HK-2 (cell line): ENCODE results near the gene TDRD3.

Experiments
- DNase-seq: peaks from one replicate; pipeline ENCODE4 v3.0.0-alpha.2; 2018; ENCODE audit not compliant: unreplicated experiment

Gene TDRD3

DNA sequence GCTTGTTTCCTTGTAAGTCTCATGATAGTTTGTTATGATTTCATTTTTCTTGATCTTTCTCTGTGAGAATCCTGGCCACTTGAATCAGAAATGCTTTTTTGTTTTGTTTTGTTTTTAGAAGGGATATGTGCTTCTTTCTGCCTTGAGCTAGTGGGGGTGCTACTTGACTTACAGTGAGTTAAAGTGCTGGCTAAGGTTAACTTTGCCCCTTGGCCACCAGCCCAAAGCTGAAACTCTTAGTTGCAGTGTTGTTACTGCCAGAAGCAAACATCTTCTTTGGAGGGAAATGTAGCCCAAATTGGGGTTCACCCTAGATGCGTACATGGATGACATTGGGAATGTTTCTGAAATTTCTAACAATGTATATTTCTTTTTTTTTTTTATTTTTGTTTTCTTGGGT lies 57.4 kb downstream of the TDRD3 start:
- DNase-seq, result no peak

DNA sequence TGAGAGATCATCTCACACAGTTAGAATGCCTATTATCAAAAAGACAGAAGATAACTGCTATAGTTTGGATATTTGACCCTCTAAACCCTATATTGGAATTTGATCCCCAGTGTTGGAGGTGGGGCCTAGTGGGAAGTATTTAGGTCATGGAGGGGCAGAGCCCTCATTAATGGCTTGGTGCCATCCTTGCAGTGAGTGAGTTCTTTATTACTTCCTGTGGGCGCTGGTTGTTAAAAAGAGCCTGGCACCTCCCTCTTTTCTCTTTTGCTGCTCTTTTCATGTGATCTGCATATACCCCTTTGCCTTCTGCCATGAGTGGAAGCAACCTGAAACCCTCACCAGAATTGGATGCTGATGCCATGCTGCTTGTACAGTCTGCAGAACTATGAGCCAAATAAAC lies 66.8 kb downstream of the TDRD3 start:
- no peak for DNase-seq

DNA sequence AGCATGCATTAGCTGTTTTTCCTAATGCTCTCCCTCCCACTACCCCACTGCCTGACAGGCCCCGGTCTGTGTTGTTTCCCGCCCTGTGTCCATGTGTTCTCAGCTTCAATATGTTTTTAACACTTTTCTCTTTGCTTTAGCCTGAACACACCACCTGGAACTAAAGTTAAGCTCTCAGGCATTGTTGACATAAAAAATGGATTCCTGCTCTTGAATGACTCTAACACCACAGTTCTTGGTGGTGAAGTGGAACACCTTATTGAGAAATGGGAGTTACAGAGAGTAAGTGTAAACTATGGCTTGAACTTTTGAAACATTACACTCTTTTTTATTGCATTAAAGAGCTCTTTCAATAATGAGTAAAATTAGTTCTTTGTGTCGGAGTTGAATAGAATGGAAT lies 70.1 kb downstream of the TDRD3 start:
- DNase-seq, result no peak

DNA sequence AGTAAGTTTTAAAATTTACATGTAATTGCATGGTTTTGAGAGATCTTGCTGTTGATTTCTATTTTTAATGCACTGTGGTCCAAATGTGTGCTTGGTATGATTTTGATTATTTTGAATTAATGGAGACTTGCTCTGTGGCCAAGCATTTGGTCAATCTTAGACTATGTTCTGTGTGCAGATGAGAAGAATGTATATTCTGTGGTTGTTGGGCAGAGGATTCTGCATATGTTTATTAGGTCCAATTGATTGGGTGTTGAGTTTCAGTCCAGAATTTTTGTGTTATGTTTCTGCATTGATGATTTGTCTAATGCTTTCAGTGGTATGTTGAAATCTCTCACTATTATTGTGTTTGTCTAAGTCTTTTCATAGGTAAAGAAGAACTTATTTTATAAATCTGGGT lies 82.3 kb downstream of the TDRD3 start:
- no peak for DNase-seq

DNA sequence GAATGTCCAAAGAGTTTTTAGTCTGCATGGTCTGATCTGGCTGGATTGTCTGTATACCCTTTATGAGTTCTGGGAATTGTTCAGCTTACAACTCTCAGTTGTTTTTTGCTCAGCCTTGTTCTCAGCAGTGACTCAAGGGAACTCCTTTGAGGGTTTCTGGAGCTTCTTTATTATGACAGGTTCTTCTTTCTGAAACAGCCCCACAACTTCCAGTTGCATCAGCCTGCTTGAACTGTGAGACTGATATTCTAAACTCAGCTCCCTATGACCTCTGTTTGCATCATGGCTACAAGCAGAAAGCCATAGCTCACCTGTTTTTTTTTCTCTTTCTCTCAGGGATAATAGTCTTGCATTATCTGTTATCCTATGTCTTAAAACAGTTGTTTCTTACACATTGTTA lies 85.0 kb downstream of the TDRD3 start:
- DNase-seq, result no peak

DNA sequence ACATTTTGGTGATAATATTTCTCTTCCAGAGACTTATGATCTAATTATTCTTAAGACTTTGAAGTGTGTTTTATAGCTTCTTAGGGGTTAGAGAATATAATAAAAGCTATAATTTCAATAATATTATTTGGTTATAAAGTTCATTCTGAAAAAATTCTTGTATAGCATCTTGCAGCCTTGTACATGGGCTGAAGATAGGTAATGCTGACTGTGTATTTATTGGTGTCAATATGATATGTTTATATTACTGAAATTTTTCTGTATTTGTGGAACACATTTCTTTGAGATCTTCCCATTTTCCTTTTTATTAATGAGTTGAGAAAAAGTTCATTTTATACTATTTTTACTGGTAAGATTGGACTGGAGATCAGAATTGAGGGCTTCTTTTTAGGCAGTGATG lies 87.8 kb downstream of the TDRD3 start:
- no peak for DNase-seq

DNA sequence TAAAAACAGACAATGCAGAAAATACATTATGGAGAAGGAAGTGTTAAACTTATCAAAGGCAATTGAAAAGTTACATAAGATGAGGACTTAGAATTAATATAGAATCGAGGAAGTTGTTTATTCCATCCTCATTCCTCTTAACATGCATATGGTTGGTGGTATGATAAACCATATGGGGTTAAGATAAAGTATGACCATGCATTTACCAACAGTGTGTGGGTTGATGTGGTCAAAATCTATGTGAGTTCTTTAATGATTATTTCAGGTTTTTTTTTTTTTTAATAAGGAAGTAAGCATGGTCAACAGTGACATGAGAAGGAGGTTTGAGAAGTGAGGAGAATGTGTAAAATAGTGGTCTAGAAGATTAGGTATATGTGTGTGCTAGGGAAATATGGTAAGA lies 94.5 kb downstream of the TDRD3 start:
- no peak for DNase-seq

DNA sequence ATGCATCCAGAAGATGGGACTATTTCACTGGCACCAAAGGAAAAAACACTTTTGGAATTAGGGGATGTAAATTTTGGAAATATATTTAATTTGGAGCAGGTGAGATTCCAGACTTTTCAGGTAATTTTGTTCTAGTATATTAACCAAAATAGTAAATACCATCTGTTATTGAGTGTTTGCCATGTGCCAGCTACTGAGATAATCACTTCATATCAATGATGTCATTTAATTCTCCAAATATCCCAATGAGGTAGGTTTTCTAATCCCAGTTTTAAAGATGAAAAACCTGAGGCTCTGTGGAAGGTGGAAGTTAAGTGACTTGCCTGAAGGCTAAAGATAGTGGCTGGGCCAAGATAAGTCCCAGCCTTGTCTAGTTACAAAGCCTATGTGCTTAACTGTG lies 95.2 kb downstream of the TDRD3 start:
- DNase-seq, result no peak

DNA sequence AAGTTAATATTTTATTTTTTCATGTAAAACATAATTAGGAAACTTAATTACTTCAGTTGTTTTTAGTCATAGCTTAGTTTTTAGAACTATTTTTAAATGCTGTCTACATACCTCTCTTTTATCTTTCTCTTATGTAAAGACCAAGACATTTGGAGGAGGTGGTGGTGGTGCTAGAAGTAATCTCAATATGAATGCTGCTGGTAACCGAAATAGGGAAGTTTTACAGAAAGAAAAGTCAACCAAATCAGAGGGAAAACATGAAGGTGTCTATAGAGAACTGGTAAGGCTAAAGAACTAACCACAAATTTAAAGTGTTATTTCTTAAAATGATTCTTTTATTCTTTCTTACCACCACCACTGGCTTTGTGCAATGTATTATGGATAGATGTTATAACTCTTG lies 97.3 kb downstream of the TDRD3 start:
- DNase-seq, result no peak

DNA sequence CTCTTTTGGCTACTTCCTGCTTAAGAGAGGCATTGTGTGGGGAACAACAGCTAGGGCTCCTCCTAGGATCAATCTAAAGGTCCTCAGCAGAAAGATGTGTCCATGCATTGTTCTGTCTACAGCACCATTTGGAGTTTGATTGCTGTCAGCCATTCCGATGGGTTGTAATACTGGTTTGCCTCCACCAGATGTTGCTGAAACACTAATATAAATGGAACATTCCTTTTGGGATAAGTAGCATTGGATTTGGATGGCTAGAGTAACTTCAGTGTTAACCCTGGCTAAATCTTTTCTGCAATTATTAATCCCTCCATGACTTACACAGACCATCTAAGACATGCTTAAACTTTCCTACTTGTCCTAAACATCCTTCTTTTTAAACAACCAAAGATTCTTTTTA lies 104.2 kb downstream of the TDRD3 start:
- DNase-seq, result no peak

DNA sequence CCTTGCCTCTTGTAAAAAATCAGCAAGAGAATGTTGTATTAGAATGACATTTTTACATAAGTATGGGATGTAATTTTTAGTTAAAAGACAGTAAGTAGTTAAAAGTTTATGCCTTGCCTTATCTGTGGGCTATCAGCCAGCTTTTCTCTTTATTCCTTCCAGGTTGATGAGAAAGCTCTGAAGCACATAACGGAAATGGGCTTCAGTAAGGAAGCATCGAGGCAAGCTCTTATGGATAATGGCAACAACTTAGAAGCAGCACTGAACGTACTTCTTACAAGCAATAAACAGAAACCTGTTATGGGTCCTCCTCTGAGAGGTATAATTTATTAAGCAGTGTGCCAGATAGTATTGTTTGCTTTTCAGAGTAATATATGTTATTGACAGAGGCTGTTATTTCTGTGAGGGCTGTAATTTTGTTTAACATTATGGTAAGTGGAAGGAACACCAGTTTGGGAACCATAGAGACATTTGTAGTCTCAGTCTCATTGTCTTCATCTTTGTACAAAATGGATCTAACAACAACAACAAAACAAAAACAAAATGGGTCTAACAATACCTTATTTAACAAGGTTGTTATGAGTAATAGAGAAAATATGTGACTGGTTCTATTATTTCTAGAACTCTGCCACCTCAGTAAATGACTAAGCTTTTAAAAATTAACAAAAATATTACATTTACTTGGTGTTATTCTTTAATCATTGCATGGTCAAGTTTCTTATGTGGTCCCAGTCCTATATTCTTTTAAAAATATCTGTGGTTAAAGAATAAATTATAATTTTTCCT lies 112.8 kb downstream of the TDRD3 start:
- no peak for DNase-seq

DNA sequence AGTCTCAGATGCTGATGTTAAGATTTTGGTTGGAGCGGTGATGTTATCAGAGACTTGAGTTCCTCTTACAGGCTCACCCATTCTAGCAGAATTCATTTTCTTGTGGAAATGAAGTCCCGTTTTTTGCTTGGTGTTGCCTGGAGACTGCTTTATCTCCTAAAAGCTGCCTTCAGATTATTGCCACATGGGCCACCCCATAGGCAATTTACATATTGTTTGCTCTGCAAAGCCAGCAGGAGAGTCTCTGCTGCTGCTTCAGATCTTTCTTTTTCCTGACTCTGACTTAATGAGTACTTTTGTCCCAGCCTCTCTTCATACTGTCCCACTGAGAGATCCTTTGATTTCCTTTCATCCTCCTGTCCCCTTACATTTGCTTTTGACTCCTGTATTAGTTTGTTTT lies 114.6 kb downstream of the TDRD3 start:
- DNase-seq, result no peak

DNA sequence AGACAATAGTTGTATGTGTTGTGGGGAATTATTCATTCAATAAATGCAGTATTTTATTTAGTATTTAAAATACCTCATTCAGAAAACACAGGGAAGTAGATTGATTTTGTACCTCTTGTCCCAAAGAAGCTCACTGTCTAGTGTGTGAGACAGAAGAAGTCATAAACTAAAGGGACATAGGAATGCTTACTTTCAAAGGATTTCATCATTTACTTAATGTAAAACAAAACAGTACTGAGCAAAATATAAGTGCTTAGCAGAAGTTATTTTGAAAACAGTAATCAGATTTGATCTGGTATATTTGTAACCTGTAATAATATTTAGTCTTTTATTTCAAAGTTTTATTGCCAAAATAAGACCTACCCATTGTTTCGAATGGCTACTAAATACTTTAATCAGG lies 117.9 kb downstream of the TDRD3 start:
- DNase-seq, result no peak

DNA sequence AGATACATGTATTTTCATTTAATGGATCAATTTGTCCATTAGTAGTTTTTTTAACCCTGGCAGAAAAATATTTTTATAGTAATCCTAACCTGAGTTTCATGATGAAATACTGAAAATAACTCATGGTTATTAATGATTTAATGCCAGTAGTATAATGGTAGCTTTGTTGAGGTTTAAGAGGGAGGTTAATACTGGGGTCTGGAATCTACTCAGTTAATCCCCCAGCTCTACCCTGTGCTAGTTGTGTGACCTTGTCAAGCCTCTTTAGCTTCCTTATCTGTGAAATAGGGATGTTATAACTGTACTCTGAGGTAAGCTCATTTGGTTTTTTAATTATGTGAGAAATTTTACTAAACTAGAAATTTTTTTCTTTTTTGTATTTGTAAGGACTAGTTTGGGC lies 122.5 kb downstream of the TDRD3 start:
- DNase-seq, result no peak

DNA sequence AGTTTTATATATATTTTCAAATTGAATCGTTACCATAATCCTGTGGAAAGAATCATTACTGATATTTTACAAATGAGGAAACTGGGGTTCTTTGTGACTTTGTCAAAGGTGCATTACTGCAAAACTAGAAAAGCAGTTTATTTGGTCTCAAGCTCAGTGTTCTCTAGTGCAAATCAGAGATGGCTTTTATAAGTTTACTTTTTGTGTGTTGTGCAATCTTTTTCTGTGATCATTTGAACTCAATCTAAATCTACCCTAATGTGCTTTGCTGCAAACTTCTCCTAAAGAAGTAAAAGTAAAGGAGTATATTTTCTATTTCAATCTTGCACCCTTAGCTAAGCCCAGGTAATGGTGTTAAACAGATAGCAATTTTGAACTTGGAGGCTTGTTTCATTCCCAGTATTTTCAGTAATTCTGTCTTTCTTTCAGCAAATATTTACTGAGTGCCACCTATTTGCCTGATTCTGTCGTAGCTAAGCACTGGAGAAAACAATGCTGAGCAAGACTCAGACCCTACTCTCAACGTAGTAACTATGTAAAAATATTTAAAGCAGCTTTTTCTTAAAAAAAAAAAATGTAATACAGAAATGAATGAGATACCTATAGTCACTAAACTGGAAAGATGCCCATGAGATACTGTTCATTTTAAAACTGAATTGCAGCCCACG lies 124.0 kb downstream of the TDRD3 start:
- no peak for DNase-seq

DNA sequence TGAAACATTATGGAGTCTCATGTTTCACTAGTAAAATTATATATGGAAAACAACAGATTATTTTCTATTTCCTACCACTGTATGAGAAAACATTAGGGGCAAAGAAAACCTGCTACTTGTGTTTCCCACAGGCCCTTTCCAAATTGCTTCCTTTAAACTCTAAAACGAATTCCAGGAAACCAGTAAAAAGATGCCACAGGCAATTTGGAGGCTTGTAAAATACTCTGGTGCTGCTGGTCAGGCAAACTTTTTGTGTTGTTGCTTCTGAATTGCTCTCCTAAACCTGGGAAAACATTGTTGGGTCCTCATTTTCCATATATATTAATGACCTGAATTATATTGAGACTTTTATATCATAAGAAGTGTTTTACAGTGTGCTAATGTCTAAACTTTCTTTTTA lies 141.5 kb downstream of the TDRD3 start:
- DNase-seq, result no peak

DNA sequence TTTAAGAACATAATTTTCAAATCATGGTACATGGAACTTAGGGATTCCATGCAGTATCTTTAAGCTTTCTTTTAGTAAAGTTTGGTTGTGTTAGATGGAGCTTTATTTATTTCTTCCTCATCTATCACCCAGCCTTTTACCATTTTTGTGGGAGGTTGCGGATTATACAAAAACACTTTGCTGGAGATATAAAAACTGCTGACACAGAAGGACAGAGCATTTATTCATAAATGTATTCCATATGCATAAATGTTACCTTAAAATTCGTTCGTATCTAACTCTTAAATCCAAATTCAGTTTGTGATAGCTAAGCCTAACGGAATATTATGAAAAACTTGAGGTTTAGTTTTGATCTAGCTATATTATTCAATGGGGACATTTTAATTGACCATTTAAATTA lies 143.3 kb downstream of the TDRD3 start:
- no peak for DNase-seq

DNA sequence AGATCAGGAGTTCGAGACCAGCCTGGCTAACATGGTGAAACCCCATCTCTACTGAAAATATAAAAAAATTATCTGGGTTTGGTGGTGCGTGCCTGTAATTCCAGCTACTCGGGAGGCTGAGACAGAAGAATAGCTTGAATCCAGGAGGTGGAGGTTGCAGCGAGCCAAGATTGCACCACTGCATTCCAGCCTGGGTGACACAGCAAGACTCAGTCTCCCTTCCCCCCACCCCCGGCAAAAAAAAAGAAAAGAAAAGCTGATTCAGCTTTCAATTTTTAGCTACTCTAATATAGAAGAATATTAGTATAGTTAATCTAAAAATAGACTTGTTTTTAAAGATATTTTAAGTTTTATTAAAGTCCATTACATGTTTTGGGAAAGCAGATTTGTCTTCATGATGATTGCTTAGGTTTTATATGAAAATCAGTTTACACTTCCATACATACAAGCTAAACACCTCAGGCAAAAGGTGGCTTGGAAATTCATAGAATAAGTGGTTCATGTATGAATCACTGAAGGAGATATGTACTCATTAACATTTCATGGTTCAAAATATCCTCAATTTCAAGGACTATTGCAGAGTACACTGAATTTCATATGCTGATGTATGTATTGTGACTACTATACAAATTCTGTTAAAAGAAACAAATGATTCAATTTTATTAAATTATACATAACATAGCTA lies 165.2 kb downstream of the TDRD3 start:
- no peak for DNase-seq

DNA sequence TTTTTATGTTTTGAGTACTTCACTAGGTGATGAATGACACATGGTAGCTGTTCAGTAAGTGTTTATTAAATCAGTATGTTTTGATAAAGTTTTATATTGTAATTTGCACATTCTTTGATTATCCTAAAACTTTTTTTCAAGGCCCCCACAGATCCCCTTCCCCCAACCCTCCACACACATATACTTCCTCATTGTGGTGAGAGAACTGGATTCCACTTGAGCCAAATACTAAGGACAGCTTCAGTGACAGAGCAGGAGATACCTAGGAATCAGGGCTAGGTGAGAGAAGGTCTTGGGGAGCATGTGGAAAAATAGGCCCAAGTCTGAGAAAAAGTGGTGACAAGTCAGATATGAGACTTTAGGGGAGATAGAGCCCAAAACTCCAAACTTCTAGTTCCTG lies 174.6 kb downstream of the TDRD3 start:
- no peak for DNase-seq

DNA sequence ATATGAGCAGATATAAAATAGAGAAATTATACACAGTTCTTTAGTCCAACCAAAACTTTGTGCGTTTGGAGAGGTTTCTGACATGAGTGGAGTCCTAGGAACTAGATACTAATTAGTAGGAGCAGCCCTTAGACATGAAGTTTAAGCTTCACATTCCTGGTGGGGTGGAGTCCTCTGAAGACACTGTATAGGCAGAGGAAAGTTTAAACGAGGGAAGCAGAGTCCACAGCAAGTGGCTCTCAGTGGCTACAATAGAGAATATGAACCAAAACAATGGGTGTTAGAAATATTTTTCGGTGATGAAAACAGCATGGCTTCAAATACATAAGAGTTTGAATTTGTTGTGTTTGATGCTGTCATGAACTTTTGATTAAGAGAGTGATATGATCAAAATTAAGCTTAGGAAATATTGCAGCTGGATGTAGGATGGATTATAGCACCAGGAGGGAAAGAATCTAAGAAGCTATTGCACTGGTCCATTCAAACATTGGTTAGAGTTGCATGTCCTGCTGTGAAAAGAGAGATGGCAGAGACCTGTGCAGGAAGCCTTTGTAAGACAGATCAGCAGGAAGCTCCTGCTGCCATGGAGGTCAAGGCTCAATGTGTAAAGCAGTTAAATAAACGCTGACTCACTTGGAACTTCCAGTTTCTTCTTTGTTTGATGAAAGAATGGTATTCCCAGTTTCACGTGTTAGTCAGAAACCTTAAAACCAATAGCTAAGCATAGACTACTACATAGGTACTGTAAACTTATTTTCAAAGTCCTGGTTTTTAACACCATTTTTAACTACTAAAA lies 175.2 kb downstream of the TDRD3 start:
- DNase-seq, result no peak

DNA sequence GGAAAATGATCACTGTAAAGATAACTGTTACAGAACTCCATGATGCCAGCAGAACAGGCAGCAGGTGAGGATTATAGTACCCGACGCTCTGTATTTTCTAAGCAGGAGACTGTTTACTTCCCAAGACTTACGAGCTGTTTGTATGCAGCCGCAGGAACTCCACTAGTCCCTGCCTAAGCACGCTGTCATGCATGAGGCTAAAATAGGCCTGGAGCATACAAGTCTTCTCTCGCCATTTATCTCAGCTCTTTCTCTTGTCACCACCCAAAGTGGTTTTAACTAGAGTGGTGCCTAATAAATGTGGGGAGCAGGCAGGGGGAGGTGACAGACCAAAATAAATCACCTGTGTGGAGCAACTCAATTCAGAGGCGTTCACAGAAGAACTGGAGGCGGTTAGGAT lies 175.8 kb downstream of the TDRD3 start:
- no peak for DNase-seq

DNA sequence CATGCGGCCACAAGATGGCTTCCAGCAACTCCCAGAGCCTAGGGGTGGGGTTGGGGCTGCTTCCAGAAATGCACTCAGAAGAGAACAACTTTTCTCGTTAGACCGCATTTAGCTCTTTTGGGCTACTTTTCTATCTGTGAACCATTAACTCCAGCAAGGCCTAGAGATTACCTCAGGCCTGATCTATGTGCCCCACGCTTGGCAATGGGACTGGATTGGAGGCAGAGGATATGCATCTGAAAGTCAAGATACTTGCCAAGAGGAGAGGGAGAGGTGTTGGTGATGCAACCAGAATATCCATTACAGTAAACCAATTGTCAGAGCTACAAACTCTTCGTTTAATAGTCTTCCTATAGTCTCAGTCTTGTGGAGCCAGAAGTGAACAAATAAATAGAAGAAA lies 177.7 kb downstream of the TDRD3 start:
- no peak for DNase-seq
